Chondrocyte (in vitro differentiated cells): Measurements from ENCODE around the gene WDHD1. TPM values are rescaled to one million over a fixed set of nuclear protein-coding genes. Genes with fewer than 3 reads are reported as not detected.

Experiments
- DNase-seq: peaks from one replicate; pipeline ENCODE4 v3.0.0; 2021; ENCODE audit warnings: mixed read lengths, low spot score
- H3K27ac Mint-ChIP-seq: one replicate; pipeline ENCODE4 v1.8.0; 2021; ENCODE audit warnings: mild to moderate bottlenecking, moderate library complexity, mixed read lengths; ENCODE audit not compliant: unreplicated experiment
- H3K27me3 Mint-ChIP-seq: 2 replicates; pipeline ENCODE4 v1.8.0; 2021; ENCODE audit warnings: low read depth, mixed read lengths
- H3K36me3 Mint-ChIP-seq: 2 replicates; pipeline ENCODE4 v1.8.0; 2021; ENCODE audit warnings: low read depth, mixed read lengths
- H3K4me1 Mint-ChIP-seq: 2 replicates; pipeline ENCODE4 v1.8.0; 2021; ENCODE audit warnings: low read depth, mild to moderate bottlenecking, mixed read lengths
- H3K4me3 Mint-ChIP-seq: one replicate; pipeline ENCODE4 v1.8.0; 2021; ENCODE audit warnings: mild to moderate bottlenecking, moderate library complexity, mixed read lengths; ENCODE audit not compliant: unreplicated experiment
- H3K9me3 Mint-ChIP-seq: 2 replicates; pipeline ENCODE4 v1.8.0; 2021; ENCODE audit warnings: low read depth, mixed read lengths
- total RNA-seq: library from RNA; stranded (reverse); gene quantifications from 3 replicates; pipeline ENCODE4 v1.2.1, GENCODE V29; 2021
- TF ChIP-seq, protein P1 (sequence below): fragments of 200-600 bp; sonication (generic); IDR thresholded peaks from 2 replicates; pipeline ENCODE4 v1.5.0; 2021; ENCODE audit warnings: antibody characterized with exemption, mild to moderate bottlenecking, moderate library complexity

The WDHD1 gene
- total RNA-seq, 1 donor from 2014 or later, result 7.1 TPM

DNA sequence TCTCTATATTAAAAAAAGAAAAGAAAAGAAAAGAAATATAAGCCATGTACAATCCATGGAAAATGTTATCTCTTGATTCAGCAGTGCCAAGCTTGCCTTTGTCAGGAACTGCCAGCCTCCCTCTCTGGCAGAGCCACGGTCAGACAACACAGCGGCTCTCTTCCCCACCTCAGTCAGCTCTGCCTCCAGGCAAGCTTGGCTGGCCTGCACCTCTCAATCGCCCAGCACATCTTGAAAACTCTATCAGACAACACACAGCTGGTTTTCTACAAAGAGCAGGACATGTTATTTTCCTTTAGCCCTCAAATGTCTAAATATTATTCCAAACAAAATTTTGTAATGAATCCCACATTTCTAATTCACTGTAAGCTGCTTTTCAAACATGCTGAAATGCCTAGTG is 104.3 kb downstream of the WDHD1 start:
- Mint-ChIP-seq H3K36me3 (no peaks in the 10 kb centered on the region), H3K27ac (no peak overlapping the region), H3K9me3 (no peaks in the 10 kb centered on the region), H3K4me1 (no peaks in the 10 kb centered on the region), H3K4me3 (no peak overlapping the region), H3K27me3 (no peaks in the 10 kb centered on the region)
- DNase-seq, result no peak
- TF ChIP-seq, protein P1, sequence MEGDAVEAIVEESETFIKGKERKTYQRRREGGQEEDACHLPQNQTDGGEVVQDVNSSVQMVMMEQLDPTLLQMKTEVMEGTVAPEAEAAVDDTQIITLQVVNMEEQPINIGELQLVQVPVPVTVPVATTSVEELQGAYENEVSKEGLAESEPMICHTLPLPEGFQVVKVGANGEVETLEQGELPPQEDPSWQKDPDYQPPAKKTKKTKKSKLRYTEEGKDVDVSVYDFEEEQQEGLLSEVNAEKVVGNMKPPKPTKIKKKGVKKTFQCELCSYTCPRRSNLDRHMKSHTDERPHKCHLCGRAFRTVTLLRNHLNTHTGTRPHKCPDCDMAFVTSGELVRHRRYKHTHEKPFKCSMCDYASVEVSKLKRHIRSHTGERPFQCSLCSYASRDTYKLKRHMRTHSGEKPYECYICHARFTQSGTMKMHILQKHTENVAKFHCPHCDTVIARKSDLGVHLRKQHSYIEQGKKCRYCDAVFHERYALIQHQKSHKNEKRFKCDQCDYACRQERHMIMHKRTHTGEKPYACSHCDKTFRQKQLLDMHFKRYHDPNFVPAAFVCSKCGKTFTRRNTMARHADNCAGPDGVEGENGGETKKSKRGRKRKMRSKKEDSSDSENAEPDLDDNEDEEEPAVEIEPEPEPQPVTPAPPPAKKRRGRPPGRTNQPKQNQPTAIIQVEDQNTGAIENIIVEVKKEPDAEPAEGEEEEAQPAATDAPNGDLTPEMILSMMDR, result no peak

- Mint-ChIP-seq H3K4me3 (no peak overlapping the region), H3K27ac (no peak overlapping the region), H3K27me3 (peaks cover 1% of the 10 kb centered on the region), H3K36me3 (no peaks in the 10 kb centered on the region), H3K4me1 (no peaks in the 10 kb centered on the region), H3K9me3 (no peaks in the 10 kb centered on the region)
- no peak for DNase-seq
- TF ChIP-seq, protein P1, result no peak
Measured at GRCh38 chr14:54920052-54920451, 106.8 kb downstream of the WDHD1 start.

GRCh38 chr14:54919330-54919729 is 107.6 kb downstream of the WDHD1 start:
- no peak overlapping the region for H3K27ac Mint-ChIP-seq
- DNase-seq, result no peak
- H3K4me3 Mint-ChIP-seq, result no peak overlapping the region
- no peaks in the 10 kb centered on the region for H3K9me3 Mint-ChIP-seq
- peaks cover 1% of the 10 kb centered on the region for H3K27me3 Mint-ChIP-seq
- no peaks in the 10 kb centered on the region for H3K4me1 Mint-ChIP-seq
- TF ChIP-seq, protein P1, result no peak
- no peaks in the 10 kb centered on the region for H3K36me3 Mint-ChIP-seq

GRCh38 chr14:54918427-54918826 is 108.5 kb downstream of the WDHD1 start:
- Mint-ChIP-seq H3K36me3 (no peaks in the 10 kb centered on the region), H3K4me3 (no peak overlapping the region), H3K9me3 (no peaks in the 10 kb centered on the region), H3K27ac (no peak overlapping the region), H3K27me3 (peaks cover 1% of the 10 kb centered on the region), H3K4me1 (no peaks in the 10 kb centered on the region)
- DNase-seq, result no peak
- TF ChIP-seq, protein P1, result no peak

DNA sequence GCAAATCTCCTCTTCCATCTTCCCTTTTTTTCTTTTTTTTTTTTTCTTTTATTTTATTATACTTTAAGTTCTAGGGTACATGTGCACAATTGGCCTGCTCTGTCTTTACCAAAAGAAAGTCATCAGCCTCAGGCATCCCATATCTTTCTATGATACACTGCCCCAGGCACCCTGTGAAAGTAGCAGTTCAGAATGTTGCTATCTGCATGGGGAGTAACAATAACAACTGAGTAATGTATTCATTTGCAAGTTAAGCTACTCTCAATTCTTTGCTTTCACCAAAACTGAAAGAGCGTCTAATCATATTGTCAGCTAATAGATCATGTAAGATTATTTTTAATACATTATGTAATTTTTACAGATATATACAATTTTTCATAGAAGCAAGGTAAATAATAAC is 110.8 kb downstream of the WDHD1 start:
- no peak for DNase-seq
- no peaks in the 10 kb centered on the region for H3K4me1 Mint-ChIP-seq
- H3K27ac Mint-ChIP-seq, result no peak overlapping the region
- H3K27me3 Mint-ChIP-seq, result peaks cover 1% of the 10 kb centered on the region
- TF ChIP-seq, protein P1, result no peak
- no peak overlapping the region for H3K4me3 Mint-ChIP-seq
- H3K9me3 Mint-ChIP-seq, result no peaks in the 10 kb centered on the region
- H3K36me3 Mint-ChIP-seq, result no peaks in the 10 kb centered on the region
